VCaP (cell line): Measurements from ENCODE around the gene WASL.

Experiments used
- H3K27ac ChIP-seq: fragments of 450-650 bp; 2 replicates; pipeline ENCODE4 v1.5.1; 2017
- TF ChIP-seq, protein P1 (sequence below): fragments of 450-650 bp; conservative IDR thresholded peaks from 2 replicates; pipeline ENCODE4 v1.5.1; 2017; ENCODE audit warnings: mild to moderate bottlenecking, moderate library complexity

WASL gene

DNA sequence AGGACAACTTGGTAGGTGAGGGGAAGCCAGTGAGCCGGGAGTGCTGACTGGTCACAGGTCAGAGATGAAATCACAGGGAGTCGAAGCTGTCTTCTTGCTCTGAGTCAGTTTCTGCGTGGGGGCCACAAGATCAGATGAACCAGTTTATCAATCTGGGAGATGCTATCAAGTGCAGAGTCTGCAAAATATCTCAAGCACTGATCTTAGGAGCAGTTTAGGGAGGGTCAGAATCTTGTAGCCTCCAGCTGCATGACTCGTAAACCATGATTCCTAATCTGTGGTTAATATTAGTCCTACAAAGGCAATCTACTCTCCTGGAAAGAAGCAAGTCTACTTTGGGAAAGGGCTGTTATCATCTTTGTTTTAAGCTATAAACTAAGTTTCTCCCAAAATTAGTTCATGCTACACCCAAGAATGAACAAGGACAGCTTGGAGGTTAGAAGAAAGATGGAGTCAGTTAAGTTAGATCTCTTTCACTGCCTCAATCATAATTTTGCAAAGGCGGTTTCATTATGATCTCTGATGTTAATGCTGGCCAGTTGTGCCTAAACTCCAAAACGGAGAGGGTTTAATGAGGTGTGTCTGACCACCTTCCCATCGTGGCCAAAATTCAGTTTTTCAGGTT lies 101.6 kb downstream of the WASL start:
- no peak overlapping the region for H3K27ac ChIP-seq
- TF ChIP-seq, protein P1, sequence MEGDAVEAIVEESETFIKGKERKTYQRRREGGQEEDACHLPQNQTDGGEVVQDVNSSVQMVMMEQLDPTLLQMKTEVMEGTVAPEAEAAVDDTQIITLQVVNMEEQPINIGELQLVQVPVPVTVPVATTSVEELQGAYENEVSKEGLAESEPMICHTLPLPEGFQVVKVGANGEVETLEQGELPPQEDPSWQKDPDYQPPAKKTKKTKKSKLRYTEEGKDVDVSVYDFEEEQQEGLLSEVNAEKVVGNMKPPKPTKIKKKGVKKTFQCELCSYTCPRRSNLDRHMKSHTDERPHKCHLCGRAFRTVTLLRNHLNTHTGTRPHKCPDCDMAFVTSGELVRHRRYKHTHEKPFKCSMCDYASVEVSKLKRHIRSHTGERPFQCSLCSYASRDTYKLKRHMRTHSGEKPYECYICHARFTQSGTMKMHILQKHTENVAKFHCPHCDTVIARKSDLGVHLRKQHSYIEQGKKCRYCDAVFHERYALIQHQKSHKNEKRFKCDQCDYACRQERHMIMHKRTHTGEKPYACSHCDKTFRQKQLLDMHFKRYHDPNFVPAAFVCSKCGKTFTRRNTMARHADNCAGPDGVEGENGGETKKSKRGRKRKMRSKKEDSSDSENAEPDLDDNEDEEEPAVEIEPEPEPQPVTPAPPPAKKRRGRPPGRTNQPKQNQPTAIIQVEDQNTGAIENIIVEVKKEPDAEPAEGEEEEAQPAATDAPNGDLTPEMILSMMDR: no peak

DNA sequence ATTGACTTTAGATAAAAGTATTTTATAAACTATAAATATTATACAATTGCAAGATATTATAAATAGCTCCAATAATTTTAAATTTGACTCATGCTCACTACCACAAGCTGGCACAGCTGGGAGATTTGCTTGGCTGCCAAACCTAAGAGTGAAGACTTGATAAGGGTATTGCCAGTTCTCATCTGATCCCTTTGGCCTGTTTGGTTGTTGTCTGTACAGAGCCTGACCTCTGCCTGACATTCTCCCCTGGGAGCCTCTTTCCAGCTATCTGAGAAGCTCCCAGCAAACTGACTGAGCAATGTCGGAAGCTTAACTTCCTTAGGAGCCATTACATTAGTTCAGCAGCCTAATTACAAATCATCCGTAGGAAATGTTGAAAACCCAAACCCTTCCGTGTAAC lies 103.3 kb downstream of the WASL start:
- TF ChIP-seq, protein P1: no peak

DNA sequence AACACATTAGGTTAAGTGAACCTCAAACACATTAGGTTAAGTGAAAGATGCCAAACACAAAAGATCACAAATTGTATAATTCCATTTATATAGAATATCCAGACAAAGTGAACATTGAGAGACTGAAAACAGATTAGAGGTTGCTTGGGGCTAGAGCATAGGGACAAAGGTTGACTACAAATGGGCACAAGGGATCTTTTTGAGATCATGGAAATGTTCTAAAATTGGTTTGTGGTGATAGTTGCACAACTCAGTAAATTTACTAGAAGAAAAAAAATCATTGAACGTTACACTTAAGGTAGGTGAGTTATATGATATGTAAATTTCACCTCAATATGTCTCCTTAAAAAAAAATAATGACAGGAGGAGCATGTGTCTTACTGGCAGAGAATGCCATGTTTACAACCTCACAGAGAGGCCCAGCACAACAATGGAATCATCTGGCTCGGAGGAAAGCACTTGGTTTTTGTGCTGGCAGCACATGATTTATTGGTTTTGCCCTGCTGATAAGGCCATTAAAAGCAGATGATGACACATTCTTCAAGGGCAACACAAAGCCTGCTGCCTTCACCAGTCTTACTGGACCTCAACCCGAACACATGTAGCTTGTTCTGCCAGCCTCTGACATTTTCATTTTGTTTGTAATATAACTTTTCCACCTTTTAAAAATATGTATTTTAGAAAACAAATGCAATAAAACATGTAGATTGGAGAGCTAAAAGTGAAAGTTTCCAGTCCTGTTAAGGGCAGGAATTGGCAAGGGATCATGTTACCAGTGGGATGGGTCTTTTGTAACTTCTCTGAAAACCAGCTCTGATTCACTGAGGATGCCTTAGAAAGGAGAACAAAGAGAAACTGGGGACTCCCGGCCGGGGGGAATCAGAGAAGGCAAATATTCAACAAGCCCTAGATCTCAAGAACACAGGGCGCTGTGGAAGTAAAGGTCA lies 105.0 kb downstream of the WASL start:
- peak overlapping the region; percentile 31 for H3K27ac ChIP-seq
- TF ChIP-seq, protein P1: no peak

More for the DNA sequence above, 103.3 kb downstream of the WASL start:
- H3K27ac ChIP-seq: no peak overlapping the region

DNA sequence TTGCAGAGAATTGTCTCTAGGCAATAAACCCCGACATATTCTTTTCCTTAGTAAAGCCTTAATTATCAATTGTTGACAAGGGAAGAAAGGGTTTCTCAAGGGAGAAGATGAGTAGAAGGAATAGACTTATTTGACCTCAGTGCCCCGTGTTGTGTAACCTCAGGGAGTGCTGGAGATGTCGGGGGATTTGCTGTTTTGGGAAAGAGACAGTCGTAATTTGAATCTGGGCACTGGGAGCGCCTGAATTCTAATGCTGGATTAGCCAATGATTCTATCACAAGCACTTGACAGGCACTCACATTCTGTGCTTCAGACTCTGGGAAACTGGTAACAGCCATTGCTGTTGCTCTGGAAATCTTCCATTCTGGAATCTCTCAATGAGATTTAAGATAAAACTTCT lies 106.9 kb downstream of the WASL start:
- TF ChIP-seq, protein P1: no peak
- H3K27ac ChIP-seq: no peak overlapping the region

DNA sequence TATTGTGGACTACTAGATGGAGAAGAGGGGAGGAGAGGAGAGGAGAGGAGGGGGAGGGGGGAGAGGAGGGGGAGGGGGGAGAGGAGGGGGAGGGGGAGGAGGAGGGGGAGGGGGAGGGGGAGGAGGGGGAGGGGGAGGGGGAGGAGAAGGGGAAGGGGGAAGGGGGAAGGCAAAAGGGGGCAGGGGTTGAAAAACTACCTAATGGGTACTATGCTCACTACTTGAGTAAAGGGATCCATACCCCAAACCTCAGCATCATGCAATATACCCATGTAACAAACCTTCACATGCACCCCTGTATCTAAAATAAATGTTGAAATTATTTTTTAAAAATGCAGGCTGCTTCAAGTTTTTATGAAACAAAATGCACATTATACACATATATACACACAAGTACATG lies 108.2 kb downstream of the WASL start:
- no peak overlapping the region for H3K27ac ChIP-seq
- TF ChIP-seq, protein P1: no peak

DNA sequence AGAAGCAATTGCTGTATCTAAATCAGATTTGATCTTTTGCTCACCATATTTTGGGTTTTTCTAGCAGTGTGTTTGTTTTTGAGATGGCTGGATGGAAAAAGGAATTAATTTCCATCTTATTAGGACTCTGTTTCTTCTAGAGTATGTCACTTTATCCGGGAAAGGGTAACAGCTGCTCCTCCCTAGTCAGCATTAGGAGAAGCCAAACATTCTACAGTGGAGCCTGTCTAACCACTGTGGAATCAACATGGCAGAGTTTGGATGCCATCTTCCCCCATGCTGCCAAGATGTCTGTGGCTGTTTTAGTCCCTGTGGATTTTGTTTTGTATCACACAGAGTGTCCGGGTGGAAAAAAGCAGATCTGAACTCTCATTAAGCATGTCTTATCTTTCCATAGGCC lies 109.2 kb downstream of the WASL start:
- TF ChIP-seq, protein P1: no peak

DNA sequence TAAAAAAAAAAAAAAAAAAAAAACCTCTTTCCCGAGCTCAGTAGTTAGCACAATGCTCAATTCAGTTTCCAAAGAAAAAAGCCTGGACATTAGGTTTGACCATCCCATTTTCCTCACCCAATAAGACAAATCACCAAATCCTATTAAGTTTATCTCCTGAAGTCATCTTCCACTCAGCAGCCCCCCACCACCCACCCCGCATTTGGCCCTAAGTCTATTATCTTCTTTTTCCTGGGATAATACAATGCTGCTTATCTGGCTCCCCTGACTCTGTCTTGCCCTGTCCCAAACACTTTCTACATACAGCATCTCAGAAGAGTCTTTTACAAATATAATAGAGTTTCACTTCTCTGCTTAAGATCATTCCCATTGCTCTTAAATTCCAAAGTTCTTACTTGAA lies 110.9 kb downstream of the WASL start:
- TF ChIP-seq, protein P1: no peak

More for the DNA sequence above, 109.2 kb downstream of the WASL start:
- H3K27ac ChIP-seq: no peak overlapping the region

More for the DNA sequence above, 110.9 kb downstream of the WASL start:
- 0 out of 2 replicates have a peak overlapping the region, but pooled peaks have one; percentile 8 for H3K27ac ChIP-seq
